ENCODE measurements around the gene FAN1. TPM values are rescaled to one million over a fixed set of nuclear protein-coding genes. Genes with fewer than 3 reads are reported as not detected.

Gene FAN1
- total RNA-seq: 15.6 and 21.9 TPM in 2 replicates

DNA sequence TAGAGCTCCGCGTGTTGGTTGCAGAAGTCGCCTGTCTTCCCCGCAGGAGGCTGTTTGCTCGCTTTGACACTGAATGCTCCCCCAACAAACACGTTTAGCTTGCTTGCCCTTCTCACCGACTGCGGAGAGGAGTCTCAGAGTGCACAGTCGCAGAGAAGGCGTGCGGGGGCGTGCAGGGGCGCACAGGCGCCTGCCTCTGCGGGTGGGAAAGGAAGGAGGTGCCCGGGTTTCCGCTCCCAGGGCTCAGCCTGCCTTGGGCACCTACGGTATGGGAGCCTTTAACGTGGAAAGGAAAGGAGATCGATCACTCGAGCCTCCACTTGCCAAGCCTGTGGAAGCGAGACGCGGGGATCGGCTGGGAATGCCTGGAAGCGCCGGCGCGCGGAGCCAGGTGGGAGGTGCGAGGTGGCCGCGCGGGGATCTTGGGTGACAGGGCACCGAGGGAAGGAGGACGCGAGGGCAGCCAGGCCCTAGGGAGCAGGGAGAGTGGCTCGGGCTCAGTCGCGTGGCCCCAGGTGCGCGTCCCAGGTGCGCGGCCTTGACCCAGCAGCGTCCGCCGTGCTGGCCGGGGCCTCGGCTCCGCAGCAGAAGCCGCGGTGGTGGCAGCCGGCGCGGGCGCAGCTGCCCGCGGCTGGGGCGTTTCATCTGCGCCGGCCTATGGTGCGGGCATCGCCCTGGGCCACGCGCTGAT, at the start of gene FAN1:
Gene FAN1, plus strand, starts transcription at position 419 of the 691 bp plus-strand sequence. CDS start 749 bp downstream, outside the sequence.

DNA sequence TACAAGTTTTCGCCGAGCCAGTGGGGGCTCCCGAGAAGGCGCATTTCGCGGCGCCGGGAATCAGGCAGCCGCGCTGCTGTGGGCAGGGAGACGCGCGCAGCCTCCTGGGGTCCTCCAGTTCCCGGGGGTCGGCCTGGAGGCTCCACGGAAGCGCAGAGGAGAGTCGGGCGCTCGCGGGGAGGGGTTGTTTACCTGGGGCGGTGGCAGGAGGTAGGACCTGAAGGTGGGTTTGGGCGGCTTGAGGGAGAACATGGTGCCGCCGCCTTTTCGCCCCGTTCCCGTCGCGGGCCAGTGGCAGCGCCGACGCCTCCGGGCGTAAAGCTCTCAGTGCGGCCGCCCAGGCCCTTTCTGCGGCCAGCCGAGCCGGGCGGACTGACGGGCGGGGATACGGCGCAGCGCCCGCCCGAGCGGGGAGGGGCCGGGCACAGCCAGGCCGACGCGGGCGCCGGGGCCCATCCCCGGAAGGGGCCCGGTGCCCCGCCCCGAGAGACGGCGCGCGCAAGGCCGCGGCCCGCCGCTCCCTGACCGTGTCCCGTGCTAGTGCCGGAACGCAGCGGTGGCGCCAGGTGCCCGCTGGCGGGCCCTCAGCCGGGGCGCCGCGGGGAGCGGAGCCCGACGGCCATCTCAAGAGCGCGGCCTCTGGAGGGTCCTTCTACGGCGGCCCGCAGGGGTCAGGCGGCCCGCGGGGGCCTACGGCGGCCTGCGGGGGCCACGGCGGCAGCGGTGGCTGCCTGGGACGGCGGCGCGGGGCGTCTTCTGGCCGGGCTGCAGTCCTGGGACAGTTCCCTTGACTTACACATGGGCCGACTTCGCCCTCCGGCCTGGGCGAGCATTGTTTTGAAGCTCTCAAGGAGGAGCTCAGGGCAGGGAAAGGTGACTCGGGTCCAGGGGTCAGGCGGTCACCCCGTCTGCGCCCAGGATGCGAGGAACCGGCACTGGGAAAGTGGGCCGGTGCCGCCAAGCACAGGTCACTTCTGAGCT, 87.8 kb downstream of the FAN1 start, which contains the start of gene MTMR10:
Gene MTMR10, minus strand, starts transcription at position 374 of the 981 bp plus-strand sequence. Its CDS starts 122 bp downstream, at position 252.

Other genes with a start within 250 kb of the FAN1 start
- 14.9 and 36.3 TPM in 2 replicates for gene MTMR10, start 87.7 kb downstream of the FAN1 start, total RNA-seq
- gene TRPM1, start 197.8 kb downstream of the FAN1 start, total RNA-seq: under 0.01 TPM in 1 of 2 replicates, not detected in the other

Measured in epithelial cell of umbilical artery (primary cell).